K562 (cell line): ENCODE measurements around the gene OTOG. TPM values are rescaled to one million over a fixed set of nuclear protein-coding genes. Genes with fewer than 3 reads are reported as not detected.

Source experiments
- ATAC-seq: fragments of 200-7000 bp; cut with Tn5 transposase; 3 replicates; pipeline ENCODE4 v1.9.1; 2020; ENCODE audit warnings: moderate library complexity
- BruUV-seq: library from RNA; stranded (reverse); fragments of 400-500 nt; replicated peaks from 2 replicates; lab custom pipeline; 2021; lab: Mats Ljungman, UMichigan
- CTCF ChIA-PET: fragments of 300-600 bp; formaldehyde crosslinking; extraction: SDS; loops from one replicate; lab custom pipeline; 2021; ENCODE audit warnings: low intra/inter-chr PET ratio; lab: Yijun Ruan, JAX
- POLR2A ChIA-PET: fragments of 300-600, 350-650 bp; sonication (Branson Sonifier 250); formaldehyde crosslinking; extraction: SDS; loops from one replicate; lab custom pipeline; 2021; ENCODE audit warnings: antibody characterized with exemption, inconsistent platforms; lab: Yijun Ruan, JAX
- DNase-seq, 4 experiments: peaks; one replicate each; pipeline versions ENCODE4 v3.0.0 to v3.0.0-alpha.2; 2011 to 2018; ENCODE audit warnings: low spot score in 3 of 4, mixed read lengths in 3 of 4; ENCODE audit errors: extremely low read depth in 1 of 4
- FAIRE-seq: peaks from 2 replicates; lab custom pipeline; 2011; peaks lifted over from hg19 to GRCh38; lab: Jason Lieb, UNC
- H2AFZ ChIP-seq: 2 replicates; pipeline ENCODE4 v1.6.0; 2011; ENCODE audit warnings: low read depth, low read length, control low read depth, inconsistent platforms
- H3K27ac ChIP-seq: fragments of 200-600 bp; 3 replicates; pipeline ENCODE4 v1.8.0; 2011; ENCODE audit warnings: low read depth, mild to moderate bottlenecking, control low read depth, inconsistent platforms, low read length, moderate library complexity, mixed read lengths; ENCODE audit errors: extremely low read depth
- H3K27me3 ChIP-seq, 2 experiments: fragments of 300-600 bp in 1 of 2; 2 replicates in 1 of 2; 3 replicates in 1 of 2; pipeline versions ENCODE4 v1.6.0 to v1.8.0; 2011; ENCODE audit warnings: inconsistent platforms in 2 of 2, low read length in 2 of 2, mild to moderate bottlenecking in 1 of 2, mixed read lengths in 1 of 2, moderate library complexity in 1 of 2; ENCODE audit not compliant: control insufficient read depth in 2 of 2, insufficient read depth in 2 of 2
- H3K36me3 ChIP-seq: fragments of 300-600 bp; 3 replicates; pipeline ENCODE4 v1.8.0; 2011; ENCODE audit warnings: mild to moderate bottlenecking, low read length, inconsistent platforms; ENCODE audit not compliant: control insufficient read depth, insufficient read depth
- H3K4me1 ChIP-seq, 2 experiments: fragments of 200-600 bp in 1 of 2; replicated peaks in 1 of 2; 2 replicates in 1 of 2; 3 replicates in 1 of 2; pipeline versions ENCODE4 v1.5.1 to v1.8.0; 2011; ENCODE audit warnings: inconsistent platforms in 2 of 2, low read length in 2 of 2, mild to moderate bottlenecking in 1 of 2, mixed read lengths in 1 of 2, moderate library complexity in 1 of 2; ENCODE audit not compliant: control insufficient read depth in 2 of 2, insufficient read depth in 2 of 2
- H3K4me2 ChIP-seq: 2 replicates; pipeline ENCODE4 v1.6.1; 2011; ENCODE audit warnings: low read length, control low read depth, inconsistent platforms, mixed read lengths; ENCODE audit not compliant: insufficient read depth
- H3K4me3 ChIP-seq: fragments of 200-600 bp; sonication (generic), shearing (Covaris generic); 2 replicates; pipeline ENCODE4 v1.5.1; 2016; ENCODE audit warnings: control low read depth, inconsistent platforms
- H3K79me2 ChIP-seq: fragments of 200-600 bp; 3 replicates; pipeline ENCODE4 v1.8.0; 2011; ENCODE audit warnings: low read length, inconsistent platforms; ENCODE audit not compliant: control insufficient read depth, insufficient read depth
- H3K9ac ChIP-seq, 2 experiments: 2 replicates each; pipeline versions ENCODE4 v1.6.0 to v1.6.1; 2011; ENCODE audit warnings: low read depth in 2 of 2, low read length in 2 of 2, control low read depth in 1 of 2, inconsistent platforms in 1 of 2, mild to moderate bottlenecking in 1 of 2, mixed read lengths in 1 of 2; ENCODE audit not compliant: insufficient read depth in 1 of 2
- H3K9me1 ChIP-seq: one replicate; pipeline ENCODE4 v1.6.0; 2011; ENCODE audit warnings: inconsistent platforms, mild to moderate bottlenecking, low read length, moderate library complexity; ENCODE audit not compliant: control insufficient read depth, insufficient read depth
- H3K9me3 ChIP-seq: replicated peaks from 2 replicates; pipeline ENCODE4 v1.5.1; 2011; ENCODE audit warnings: low read depth, low read length, inconsistent platforms; ENCODE audit not compliant: control insufficient read depth, insufficient read depth
- H4K20me1 ChIP-seq: replicated peaks from 2 replicates; pipeline ENCODE4 v1.6.1; 2011; ENCODE audit warnings: low read length, inconsistent platforms, mixed read lengths; ENCODE audit not compliant: control insufficient read depth, insufficient read depth
- CC2D1A ChIP-seq: fragments of 450-650 bp; IDR thresholded peaks from 2 replicates; pipeline ENCODE4 v1.6.1; 2017; ENCODE audit warnings: mild to moderate bottlenecking
- CTCF ChIP-seq, 3 experiments: IDR thresholded peaks in 2 of 3; conservative IDR thresholded peaks in 1 of 3; 2 replicates each; pipeline ENCODE4 v1.5.1; 2011 to 2012; ENCODE audit warnings: low read length in 3 of 3, mild to moderate bottlenecking in 3 of 3, control low read depth in 2 of 3, improper control_type of control experiment in 1 of 3, inconsistent platforms in 1 of 3, low read depth in 1 of 3, mixed read lengths in 1 of 3, moderate library complexity in 1 of 3; ENCODE audit not compliant: insufficient read depth in 2 of 3
- MCM2 ChIP-seq: fragments of 450-650 bp; IDR thresholded peaks from 2 replicates; pipeline ENCODE4 v1.6.1; 2017; ENCODE audit warnings: low read depth, mild to moderate bottlenecking
- RAD21 ChIP-seq, 2 experiments: fragments of 250-450 bp in 1 of 2; fragments of 450-650 bp in 1 of 2; sonication (Bioruptor Pico) in 1 of 2; formaldehyde crosslinking in 1 of 2; IDR thresholded peaks in 1 of 2; conservative IDR thresholded peaks in 1 of 2; 2 replicates each; pipeline versions ENCODE4 v1.4.0 to v1.8.0; 2020 to 2022; ENCODE audit warnings: mild to moderate bottlenecking in 2 of 2, moderate library complexity in 1 of 2
- RBM34 ChIP-seq: fragments of 200-400 bp; formaldehyde crosslinking; IDR thresholded peaks from 2 replicates; pipeline ENCODE4 v1.6.1; 2018; ENCODE audit warnings: low read length, borderline replicate concordance; ENCODE audit not compliant: insufficient read depth
- WGBS: fragments of 100-300 bp; shearing (Covaris generic); methylation state at CpG from one replicate; pipeline ENCODE4 v1.1.6; 2016; ENCODE audit warnings: low coverage, mixed read lengths; ENCODE audit not compliant: insufficient coverage; ENCODE audit errors: missing lambda C conversion rate; 5-methylcytosine and 5-hydroxymethylcytosine counted together
- in situ Hi-C: fragments of 300-500 bp; cut with MboI; formaldehyde crosslinking; loops from 4 replicates; pipeline ENCODE4 v1.15.0; 2018; ENCODE audit warnings: inconsistent platforms, mixed read lengths
- intact Hi-C: fragments of 100-400 bp; cut with micrococcal nuclease; formaldehyde crosslinking; loops from 2 replicates; pipeline ENCODE4 v1.14.2; 2022
- polyA plus RNA-seq, 8 experiments: library from polyadenylated mRNA; depleted of rRNA in 4 of 8; stranded (reverse) in 5 of 8; unstranded in 3 of 8; fragments of >200 nt; fragmentation: Nextera tagmentation in 2 of 8; fragmentation: Illumina TruSeq in 1 of 8; extraction: Ambion mirVana in 2 of 8; extraction: Trizol in 1 of 8; gene quantifications; 2 replicates each; pipeline versions ENCODE4 v1.2.1 to v1.2.3, GENCODE V29; 2011 to 2014; ENCODE audit warnings: inconsistent platforms in 1 of 8, missing spikeins in 1 of 8
- total RNA-seq, 7 experiments: library from RNA; depleted of rRNA in 6 of 7; stranded (reverse); fragments of >200 nt in 6 of 7; fragmentation: Illumina TruSeq in 2 of 7; extraction: Trizol in 2 of 7; gene quantifications; 2 replicates each; pipeline versions ENCODE4 v1.2.1 to v1.2.3, GENCODE V29; 2011 to 2021; ENCODE audit warnings: low replicate concordance in 1 of 7

Gene OTOG
- total and polyA plus RNA-seq, 9 of the 15 experiments (the other 6 are each of a cell fraction or from before 2014, with no cell fraction given): not detected

GRCh38 chr11:17548444-17548843, 1.4 kb downstream of the OTOG start:
- POLR2A ChIA-PET: interaction anchor here (0.6 kb wide), 2 partner anchors 37 to 66 kb away, joined by 3 to 5 read pairs; no protein-coding TSS in a partner anchor
- Histone ChIP-seq H3K36me3 (no peaks in the 10 kb centered on the region), H3K4me3 (no peak overlapping the region), H3K9me1 (no peaks in the 10 kb centered on the region), H2AFZ (no peak overlapping the region), H3K4me1 (peaks cover 0 to 20% of the 10 kb centered on the region in 2 experiments; a peak in 3 of 5 replicates), H3K4me2 (no peak overlapping the region), H3K79me2 (no peaks in the 10 kb centered on the region), H3K9me3 (no peaks in the 10 kb centered on the region), H3K27me3 (peaks cover 4 to 38% of the 10 kb centered on the region in 2 experiments; a peak in 3 of 5 replicates), H3K9ac (no peak overlapping the region), H4K20me1 (no peaks in the 10 kb centered on the region), H3K27ac (no peak overlapping the region)
- intact Hi-C loops (no loop called here), in situ Hi-C loops (no loop called here)
- ATAC-seq (peak; percentile 41; the same call in 1 of the 3 replicates), DNase-seq (peak; percentile 32 to 38 (median 34)), FAIRE-seq (no peak)
- 11% methylated on average over 6 of the region's 6 CpGs for WGBS
- TF ChIP-seq RBM34 (no peak), MCM2 (no peak), CC2D1A (no peak), RAD21 (CRISPR knock-in tag; conservative IDR thresholded peaks at IDR 0.05 in 1 of 2, IDR thresholded peaks at IDR 0.05 in 1 of 2) (peak in 1 of 2 experiments; percentile 13; a peak in 1 of 4 replicates), CTCF (IDR thresholded peaks at IDR 0.05 in 2 of 3, conservative IDR thresholded peaks at IDR 0.05 in 1 of 3; ENCODE audit: insufficient read depth in 2 of 3, low read depth in 1 of 3, low read length in 3 of 3) (peak in 2 of 3 experiments; percentile 29 to 53; a peak in 4 of 6 replicates)
- BruUV-seq: no TSS peak
- CTCF ChIA-PET: no interaction called here
